GM21825 (cell line): ENCODE data around the gene BRF1.
"Not testable (repeated sequence)": the region's sequence is repeated elsewhere in the genome, so short reads cannot be mapped to it uniquely, and the experiment has no call there.

Experiments
- ATAC-seq: cut with Tn5 transposase; IDR thresholded peaks from one replicate; pipeline ENCODE4 v1.9.1; 2021; ENCODE audit warnings: mild to moderate bottlenecking, moderate library complexity; ENCODE audit not compliant: unreplicated experiment

BRF1 gene

GRCh38 chr14:105316577-105316941 lies 15.8 kb upstream of the BRF1 start:
- ATAC-seq: no peak

GRCh38 chr14:105315941-105316576 lies 15.3 kb upstream of the BRF1 start:
- ATAC-seq: no peak

GRCh38 chr14:105315211-105315721 lies 14.5 kb upstream of the BRF1 start:
- peak; percentile 12 for ATAC-seq

GRCh38 chr14:105314287-105315200 lies 13.7 kb upstream of the BRF1 start, which contains the start of gene PACS2:
TSS of gene PACS2 (plus strand) at chr14:105314748. CDS start at chr14:105314919, 171 bp downstream.
- peak; percentile 61 for ATAC-seq

GRCh38 chr14:105313381-105314286 lies 12.8 kb upstream of the BRF1 start:
- ATAC-seq: peak; percentile 13

- no peak for ATAC-seq
Measured at GRCh38 chr14:105312973-105313372, 12.2 kb upstream of the BRF1 start.

- no peak for ATAC-seq
Measured at GRCh38 chr14:105311838-105312237, 11.0 kb upstream of the BRF1 start.

- ATAC-seq: no peak
Measured at GRCh38 chr14:105309371-105309770, 8.6 kb upstream of the BRF1 start.

GRCh38 chr14:105307052-105307727 lies 6.4 kb upstream of the BRF1 start:
- ATAC-seq: no peak

- no peak for ATAC-seq
Measured at GRCh38 chr14:105305791-105306190, 5.0 kb upstream of the BRF1 start.

GRCh38 chr14:105305345-105305744 lies 4.5 kb upstream of the BRF1 start:
- no peak for ATAC-seq

- no peak for ATAC-seq
Measured at GRCh38 chr14:105304565-105304964, 3.8 kb upstream of the BRF1 start.

- ATAC-seq: no peak
Measured at GRCh38 chr14:105303949-105304348, 3.1 kb upstream of the BRF1 start.

- not testable (repeated sequence) for ATAC-seq
Measured at GRCh38 chr14:105301915-105302249, 1.1 kb upstream of the BRF1 start.

- peak; percentile 54 for ATAC-seq
Measured at GRCh38 chr14:105301103-105301914, 508 bp upstream of the BRF1 start.

- peak; percentile 12 for ATAC-seq
Measured at GRCh38 chr14:105299654-105300541, 903 bp downstream of the BRF1 start.

- ATAC-seq: not testable (repeated sequence)
Measured at GRCh38 chr14:105297311-105297710, 3.5 kb downstream of the BRF1 start.

- ATAC-seq: peak; percentile 66
Measured at GRCh38 chr14:105294142-105294597, 6.6 kb downstream of the BRF1 start.
